GM21423 (cell line): ENCODE measurements around the gene SAMM50.

Experiments
- ATAC-seq: cut with Tn5 transposase; IDR thresholded peaks from one replicate; pipeline ENCODE4 v1.9.1; 2021; ENCODE audit warnings: mild to moderate bottlenecking, moderate library complexity; ENCODE audit not compliant: unreplicated experiment

SAMM50 gene

GRCh38 chr22:43955040-43955882, at the start of gene SAMM50:
Gene SAMM50, plus strand, starts transcription at chr22:43955442. Its CDS starts 136 bp downstream, at chr22:43955578.
- ATAC-seq: peak; percentile 85

GRCh38 chr22:43905681-43906080, 49.6 kb upstream of the SAMM50 start:
- no peak for ATAC-seq

GRCh38 chr22:43909708-43910107, 45.5 kb upstream of the SAMM50 start:
- no peak for ATAC-seq

- ATAC-seq: no peak
Measured at GRCh38 chr22:43910178-43910695, 45.0 kb upstream of the SAMM50 start.

- ATAC-seq: no peak
Measured at GRCh38 chr22:43911351-43911750, 43.9 kb upstream of the SAMM50 start.

- ATAC-seq: no peak
Measured at GRCh38 chr22:43917521-43917920, 37.7 kb upstream of the SAMM50 start.

GRCh38 chr22:43919106-43919973, 35.9 kb upstream of the SAMM50 start:
- ATAC-seq: no peak

- no peak for ATAC-seq
Measured at GRCh38 chr22:43921370-43921769, 33.9 kb upstream of the SAMM50 start.

GRCh38 chr22:43922123-43922522, 33.1 kb upstream of the SAMM50 start:
- ATAC-seq: no peak

- no peak for ATAC-seq
Measured at GRCh38 chr22:43923191-43923590, 32.1 kb upstream of the SAMM50 start.

- no peak for ATAC-seq
Measured at GRCh38 chr22:43923631-43924464, 31.4 kb upstream of the SAMM50 start, which contains the start of gene PNPLA3. Gene PNPLA3, plus strand, starts transcription at chr22:43923805. Its CDS starts 107 bp downstream, at chr22:43923912.

- ATAC-seq: no peak
Measured at GRCh38 chr22:43924877-43925276, 30.4 kb upstream of the SAMM50 start.

- ATAC-seq: no peak
Measured at GRCh38 chr22:43925433-43926348, 29.6 kb upstream of the SAMM50 start.

GRCh38 chr22:43926349-43926710, 28.9 kb upstream of the SAMM50 start:
- no peak for ATAC-seq

- no peak for ATAC-seq
Measured at GRCh38 chr22:43928468-43928867, 26.8 kb upstream of the SAMM50 start.

GRCh38 chr22:43928908-43929307, 26.3 kb upstream of the SAMM50 start:
- ATAC-seq: no peak

- ATAC-seq: no peak
Measured at GRCh38 chr22:43931771-43932170, 23.5 kb upstream of the SAMM50 start.

GRCh38 chr22:43941449-43941848, 13.8 kb upstream of the SAMM50 start:
- ATAC-seq: no peak

GRCh38 chr22:43944670-43945430, 10.4 kb upstream of the SAMM50 start:
- no peak for ATAC-seq
